ENCODE results near the gene ADAM15. TPM values are rescaled to one million over a fixed set of nuclear protein-coding genes. Genes with fewer than 3 reads are reported as not detected.
A peak's percentile ranks its signal among the peaks of the same experiment; 100 is the strongest.

The ADAM15 gene
- total RNA-seq, 1 experiment from 2014 or later = 41.7 TPM

GRCh38 chr1:155086856-155087535, 35.9 kb downstream of the ADAM15 start:
- DNase-seq (ENCODE audit: low read depth, low spot score) (no peak), ATAC-seq (no peak)
- Histone ChIP-seq H3K27me3 (ENCODE audit: control insufficient read depth, insufficient read depth, low read length) (no peaks in the 10 kb centered on the region; the same call in 1 of the 2 replicates), H3K4me1 (ENCODE audit: control insufficient read depth, insufficient read depth, low read length) (peaks cover 16% of the 10 kb centered on the region), H3K36me3 (ENCODE audit: control insufficient read depth, insufficient read depth, low read length) (no peaks in the 10 kb centered on the region), H3K27ac (ENCODE audit: low read length) (no peak overlapping the region), H3K9me3 (ENCODE audit: control insufficient read depth, insufficient read depth, low read depth, low read length) (no peaks in the 10 kb centered on the region), H3K4me3 (ENCODE audit: low read depth in 2 of 2, low read length in 2 of 2) (no peak overlapping the region)
- no TSS peak for BruUV-seq (replicated peaks)
- intact Hi-C loops (cut with micrococcal nuclease; ENCODE audit: unreplicated experiment) = no loop called here
- TF ChIP-seq TCF7L2 (IDR thresholded peaks at IDR 0.05; ENCODE audit: low read depth, low read length) (no peak), SIN3A (IDR thresholded peaks at IDR 0.05; ENCODE audit: borderline replicate concordance, insufficient read depth, low read depth, low read length) (no peak), POLR2AphosphoS5 (IDR thresholded peaks at IDR 0.05; ENCODE audit: low read depth, low read length) (no peak)
- TF ChIP-seq, protein P1, sequence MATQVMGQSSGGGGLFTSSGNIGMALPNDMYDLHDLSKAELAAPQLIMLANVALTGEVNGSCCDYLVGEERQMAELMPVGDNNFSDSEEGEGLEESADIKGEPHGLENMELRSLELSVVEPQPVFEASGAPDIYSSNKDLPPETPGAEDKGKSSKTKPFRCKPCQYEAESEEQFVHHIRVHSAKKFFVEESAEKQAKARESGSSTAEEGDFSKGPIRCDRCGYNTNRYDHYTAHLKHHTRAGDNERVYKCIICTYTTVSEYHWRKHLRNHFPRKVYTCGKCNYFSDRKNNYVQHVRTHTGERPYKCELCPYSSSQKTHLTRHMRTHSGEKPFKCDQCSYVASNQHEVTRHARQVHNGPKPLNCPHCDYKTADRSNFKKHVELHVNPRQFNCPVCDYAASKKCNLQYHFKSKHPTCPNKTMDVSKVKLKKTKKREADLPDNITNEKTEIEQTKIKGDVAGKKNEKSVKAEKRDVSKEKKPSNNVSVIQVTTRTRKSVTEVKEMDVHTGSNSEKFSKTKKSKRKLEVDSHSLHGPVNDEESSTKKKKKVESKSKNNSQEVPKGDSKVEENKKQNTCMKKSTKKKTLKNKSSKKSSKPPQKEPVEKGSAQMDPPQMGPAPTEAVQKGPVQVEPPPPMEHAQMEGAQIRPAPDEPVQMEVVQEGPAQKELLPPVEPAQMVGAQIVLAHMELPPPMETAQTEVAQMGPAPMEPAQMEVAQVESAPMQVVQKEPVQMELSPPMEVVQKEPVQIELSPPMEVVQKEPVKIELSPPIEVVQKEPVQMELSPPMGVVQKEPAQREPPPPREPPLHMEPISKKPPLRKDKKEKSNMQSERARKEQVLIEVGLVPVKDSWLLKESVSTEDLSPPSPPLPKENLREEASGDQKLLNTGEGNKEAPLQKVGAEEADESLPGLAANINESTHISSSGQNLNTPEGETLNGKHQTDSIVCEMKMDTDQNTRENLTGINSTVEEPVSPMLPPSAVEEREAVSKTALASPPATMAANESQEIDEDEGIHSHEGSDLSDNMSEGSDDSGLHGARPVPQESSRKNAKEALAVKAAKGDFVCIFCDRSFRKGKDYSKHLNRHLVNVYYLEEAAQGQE (IDR thresholded peaks at IDR 0.05; ENCODE audit: insufficient read depth in 1 of 2, low read depth in 2 of 2, low read length in 1 of 2) = no peak
- TF ChIP-seq, protein P2, sequence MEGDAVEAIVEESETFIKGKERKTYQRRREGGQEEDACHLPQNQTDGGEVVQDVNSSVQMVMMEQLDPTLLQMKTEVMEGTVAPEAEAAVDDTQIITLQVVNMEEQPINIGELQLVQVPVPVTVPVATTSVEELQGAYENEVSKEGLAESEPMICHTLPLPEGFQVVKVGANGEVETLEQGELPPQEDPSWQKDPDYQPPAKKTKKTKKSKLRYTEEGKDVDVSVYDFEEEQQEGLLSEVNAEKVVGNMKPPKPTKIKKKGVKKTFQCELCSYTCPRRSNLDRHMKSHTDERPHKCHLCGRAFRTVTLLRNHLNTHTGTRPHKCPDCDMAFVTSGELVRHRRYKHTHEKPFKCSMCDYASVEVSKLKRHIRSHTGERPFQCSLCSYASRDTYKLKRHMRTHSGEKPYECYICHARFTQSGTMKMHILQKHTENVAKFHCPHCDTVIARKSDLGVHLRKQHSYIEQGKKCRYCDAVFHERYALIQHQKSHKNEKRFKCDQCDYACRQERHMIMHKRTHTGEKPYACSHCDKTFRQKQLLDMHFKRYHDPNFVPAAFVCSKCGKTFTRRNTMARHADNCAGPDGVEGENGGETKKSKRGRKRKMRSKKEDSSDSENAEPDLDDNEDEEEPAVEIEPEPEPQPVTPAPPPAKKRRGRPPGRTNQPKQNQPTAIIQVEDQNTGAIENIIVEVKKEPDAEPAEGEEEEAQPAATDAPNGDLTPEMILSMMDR (IDR thresholded peaks at IDR 0.05) = peak; percentile 56
- ChIA-PET CTCF (no interaction called here), POLR2A (no interaction called here)
- in situ Hi-C loops (cut with HindIII; ENCODE audit: low pct_unique_long_range_greater_than_20kb, low sequenced_read_pairs) = no loop called here

- ChIA-PET CTCF (interaction anchor here (0.5 to 2.0 kb wide), 11 partner anchors 9 to 81 kb away, joined by 3 to 27 read pairs (median 5); partner anchors contain the start of genes KRTCAP2 and SLC50A1), POLR2A (interaction anchor here (0.8 kb wide), 1 partner anchor 81 kb away, joined by 3 read pairs; no protein-coding TSS in a partner anchor)
- H3K27ac ChIP-seq (ENCODE audit: low read length) = peak overlapping the region; percentile 24; the same call in 1 of the 2 replicates
- H3K36me3 ChIP-seq (ENCODE audit: control insufficient read depth, insufficient read depth, low read length) = no peaks in the 10 kb centered on the region
- no peaks in the 10 kb centered on the region for H3K9me3 ChIP-seq (ENCODE audit: control insufficient read depth, insufficient read depth, low read depth, low read length)
- intact Hi-C loops (cut with micrococcal nuclease; ENCODE audit: unreplicated experiment) = loop anchor here (2.0 to 5.0 kb wide), 2 partner anchors 36 to 77 kb away; partner anchors contain the start of gene EFNA1
- ATAC-seq (peak; percentile 69), DNase-seq (ENCODE audit: low read depth, low spot score) (no peak)
- peaks cover 16% of the 10 kb centered on the region; the same call in 1 of the 2 replicates for H3K4me1 ChIP-seq (ENCODE audit: control insufficient read depth, insufficient read depth, low read length)
- TF ChIP-seq, protein P2 (IDR thresholded peaks at IDR 0.05) = peak; percentile 98
- no peak for TF ChIP-seq SIN3A (IDR thresholded peaks at IDR 0.05; ENCODE audit: borderline replicate concordance, insufficient read depth, low read depth, low read length)
- TF ChIP-seq, protein P1 (IDR thresholded peaks at IDR 0.05; ENCODE audit: insufficient read depth in 1 of 2, low read depth in 2 of 2, low read length in 1 of 2) = no peak
- in situ Hi-C loops (cut with HindIII; ENCODE audit: low pct_unique_long_range_greater_than_20kb, low sequenced_read_pairs) = no loop called here
- peaks cover 2% of the 10 kb centered on the region; the same call in 1 of the 2 replicates for H3K27me3 ChIP-seq (ENCODE audit: control insufficient read depth, insufficient read depth, low read length)
- no TSS peak for BruUV-seq (replicated peaks)
- peak overlapping the region in 1 of 2 experiments; percentile 33; a peak in 2 of 4 replicates for H3K4me3 ChIP-seq (ENCODE audit: low read depth in 2 of 2, low read length in 2 of 2)
Measured at GRCh38 chr1:155091071-155092051, 40.2 kb downstream of the ADAM15 start.
